NCI-H2227 (cell line): ENCODE data around the gene NEK8.
"Not testable (repeated sequence)": the region's sequence is repeated elsewhere in the genome, so short reads cannot be mapped to it uniquely, and the experiment has no call there.

ENCODE experiments used
- DNase-seq: peaks from one replicate; lab custom pipeline; 2025; ENCODE audit not compliant: unreplicated experiment; lab: John Stamatoyannopoulos, UW

NEK8 gene

GRCh38 chr17:28760601-28761562 is 32.3 kb downstream of the NEK8 start:
- DNase-seq, result peak; percentile 16

- DNase-seq, result no peak
Measured at GRCh38 chr17:28763137-28763799, 34.7 kb downstream of the NEK8 start.

DNA sequence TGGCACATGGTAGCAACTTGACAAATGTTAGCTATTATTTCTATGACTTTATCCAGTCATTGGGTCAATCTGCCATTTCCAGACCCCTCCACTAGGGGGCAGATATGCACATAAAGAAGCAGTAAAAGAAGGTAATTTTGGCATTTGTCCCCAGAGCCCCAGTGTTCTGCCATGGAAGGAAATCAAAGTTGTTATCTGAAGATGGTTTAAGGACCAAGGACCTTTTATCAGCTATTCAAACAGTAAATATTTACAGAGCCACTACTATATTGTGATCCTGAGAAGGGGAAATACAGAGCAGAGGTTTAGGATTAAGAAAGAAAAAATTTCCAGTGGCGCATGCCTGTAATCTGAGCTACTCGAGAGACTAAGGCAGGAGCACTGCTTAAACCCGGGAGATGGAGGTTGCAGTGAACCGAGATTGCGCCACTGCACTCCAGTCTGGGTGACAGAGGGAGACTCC is 35.2 kb downstream of the NEK8 start:
- peak; percentile 62 for DNase-seq

- no peak for DNase-seq
Measured at GRCh38 chr17:28765038-28765437, 36.5 kb downstream of the NEK8 start.

DNA sequence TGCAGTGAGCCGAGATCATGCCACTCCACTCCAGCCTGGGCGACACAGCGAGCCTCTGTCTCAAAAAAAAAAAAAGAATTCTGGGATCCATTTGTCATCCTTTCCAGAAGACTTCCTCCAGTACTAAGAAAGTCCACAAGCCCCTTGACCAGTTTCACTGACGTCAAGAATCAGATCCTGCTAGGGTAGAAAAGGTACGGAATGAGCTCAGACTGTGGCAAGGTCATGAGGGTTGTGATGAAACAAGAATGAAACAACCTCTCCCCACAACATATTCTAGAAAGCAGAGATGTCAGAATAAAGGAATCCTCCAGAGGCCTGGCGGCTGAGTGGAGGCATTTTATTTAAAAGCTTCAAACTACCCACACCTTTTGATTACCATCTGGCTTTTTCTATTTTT is 45.1 kb downstream of the NEK8 start:
- DNase-seq, result no peak

DNA sequence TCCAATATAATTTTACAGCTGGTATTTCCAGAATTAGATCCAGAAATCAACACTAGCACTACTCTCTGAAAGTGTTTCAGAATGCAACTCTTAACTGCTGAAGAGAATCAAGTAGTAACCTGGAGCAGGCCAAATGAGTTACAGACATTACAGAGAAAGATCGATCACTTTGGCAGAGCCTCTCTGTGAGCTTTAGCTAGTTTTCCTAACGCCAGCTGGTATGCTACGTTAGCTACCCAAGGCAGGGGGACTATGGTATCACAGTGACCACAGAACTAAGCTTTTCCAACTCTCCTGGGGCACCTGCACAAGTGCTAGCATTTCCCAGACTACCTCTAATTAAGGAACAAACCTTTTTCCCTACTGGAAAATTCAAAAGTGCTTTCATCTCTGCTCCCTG is 45.6 kb downstream of the NEK8 start:
- no peak for DNase-seq

DNA sequence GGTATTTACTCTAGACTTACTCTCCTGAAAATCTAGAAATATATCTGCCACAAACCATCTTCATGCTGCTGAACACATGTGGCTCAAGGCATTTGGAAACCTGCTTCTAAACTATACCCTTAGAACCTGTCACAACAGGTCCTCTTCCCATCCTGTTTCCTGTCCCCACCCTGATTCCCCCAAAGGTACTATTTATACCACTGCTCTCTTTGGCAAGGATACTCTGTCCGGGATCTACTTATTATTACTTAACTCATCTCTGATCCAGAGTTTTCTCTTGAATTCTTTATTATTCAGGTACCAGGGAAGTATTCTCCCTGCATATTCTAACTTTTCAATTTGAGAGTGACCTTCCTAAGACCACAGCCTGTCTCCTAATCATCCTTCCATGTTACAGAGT is 48.6 kb downstream of the NEK8 start:
- DNase-seq, result no peak

GRCh38 chr17:28779601-28780000 is 51.0 kb downstream of the NEK8 start:
- DNase-seq, result not testable (repeated sequence)

DNA sequence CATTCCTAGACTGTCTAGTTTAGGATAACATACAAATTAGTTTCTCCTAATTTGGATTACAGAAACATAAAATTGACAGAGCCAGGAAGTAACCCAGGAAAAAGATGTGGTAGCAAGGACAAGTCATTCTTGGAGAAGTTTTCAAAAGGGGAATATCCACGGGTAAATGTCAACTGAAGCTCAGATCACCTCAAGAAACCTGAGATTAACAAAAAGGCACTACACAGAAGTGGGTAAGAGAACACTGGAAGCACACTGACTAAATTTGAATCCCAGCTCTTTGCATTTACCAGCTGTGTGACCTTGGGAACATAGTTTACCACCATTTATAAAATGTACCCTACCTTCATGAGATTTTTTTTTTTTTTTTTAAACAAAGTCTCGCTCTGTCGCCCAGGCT is 54.6 kb downstream of the NEK8 start:
- DNase-seq, result no peak

GRCh38 chr17:28788100-28788499 is 59.5 kb downstream of the NEK8 start:
- DNase-seq, result no peak
